Stimulated activated effector memory CD8-positive, alpha-beta T cell treated with anti-CD3 and anti-CD28 coated beads, Interleukin-12 subunit alpha, Interleukin-12 subunit beta, amount 100 ng/mL, for 72 hours (primary cell): ENCODE measurements around the gene COL6A1.

Experiments
- ATAC-seq: fragments of 150-1000 bp; cut with Tn5 transposase; 2 replicates; pipeline ENCODE4 v1.10.0; 2021
- DNase-seq, 2 donors: peaks; one replicate each; pipeline ENCODE4 v3.0.0; 2021 to 2022; ENCODE audit warnings: low spot score in 2 of 2
- H3K27ac Mint-ChIP-seq: one replicate; pipeline ENCODE4 v1.8.0; 2022; ENCODE audit warnings: mild to moderate bottlenecking, mixed read lengths
- H3K36me3 Mint-ChIP-seq: one replicate; pipeline ENCODE4 v1.8.0; 2022; ENCODE audit warnings: mild to moderate bottlenecking, mixed read lengths
- H3K4me1 Mint-ChIP-seq: one replicate; pipeline ENCODE4 v1.8.0; 2022; ENCODE audit warnings: mixed read lengths
- H3K4me3 Mint-ChIP-seq: one replicate; pipeline ENCODE4 v1.8.0; 2022; ENCODE audit warnings: mild to moderate bottlenecking, mixed read lengths
- H3K9me3 Mint-ChIP-seq: one replicate; pipeline ENCODE4 v1.8.0; 2022; ENCODE audit warnings: mixed read lengths

The COL6A1 gene

GRCh38 chr21:46025113-46025770 is 43.7 kb downstream of the COL6A1 start:
- H3K9me3 Mint-ChIP-seq, result peaks cover 8% of the 10 kb centered on the region
- H3K27ac Mint-ChIP-seq, result no peak overlapping the region
- H3K4me1 Mint-ChIP-seq, result peaks cover 10% of the 10 kb centered on the region
- H3K4me3 Mint-ChIP-seq, result no peak overlapping the region
- DNase-seq, result no peak
- peak; percentile 60 for ATAC-seq
- no peaks in the 10 kb centered on the region for H3K36me3 Mint-ChIP-seq

GRCh38 chr21:46027851-46028493 is 46.4 kb downstream of the COL6A1 start:
- H3K4me1 Mint-ChIP-seq, result peaks cover 10% of the 10 kb centered on the region
- peaks cover 8% of the 10 kb centered on the region for H3K9me3 Mint-ChIP-seq
- no peaks in the 10 kb centered on the region for H3K36me3 Mint-ChIP-seq
- no peak overlapping the region for H3K27ac Mint-ChIP-seq
- no peak for DNase-seq
- no peak overlapping the region for H3K4me3 Mint-ChIP-seq
- no peak for ATAC-seq

GRCh38 chr21:46028573-46029091 is 47.1 kb downstream of the COL6A1 start:
- Mint-ChIP-seq H3K9me3 (peaks cover 8% of the 10 kb centered on the region), H3K27ac (peak overlapping the region; percentile 26), H3K4me1 (peaks cover 10% of the 10 kb centered on the region), H3K36me3 (no peaks in the 10 kb centered on the region), H3K4me3 (no peak overlapping the region)
- DNase-seq, result no peak
- ATAC-seq, result no peak

GRCh38 chr21:46029186-46029924 is 47.8 kb downstream of the COL6A1 start:
- peaks cover 10% of the 10 kb centered on the region for H3K4me1 Mint-ChIP-seq

GRCh38 chr21:46031484-46031883 is 49.9 kb downstream of the COL6A1 start:
- no peak for DNase-seq
- H3K36me3 Mint-ChIP-seq, result no peaks in the 10 kb centered on the region
- no peak overlapping the region for H3K27ac Mint-ChIP-seq
- peak; percentile 57 for ATAC-seq
- no peaks in the 10 kb centered on the region for H3K4me1 Mint-ChIP-seq
- H3K4me3 Mint-ChIP-seq, result no peak overlapping the region
- peaks cover 8% of the 10 kb centered on the region for H3K9me3 Mint-ChIP-seq

More at GRCh38 chr21:46029186-46029924, 47.8 kb downstream of the COL6A1 start:
- Mint-ChIP-seq H3K36me3 (no peaks in the 10 kb centered on the region), H3K27ac (peak overlapping the region; percentile 26), H3K9me3 (peaks cover 8% of the 10 kb centered on the region), H3K4me3 (no peak overlapping the region)
- peak; percentile 39 for ATAC-seq
- DNase-seq, result no peak

- no peak for ATAC-seq
- Mint-ChIP-seq H3K4me3 (no peak overlapping the region), H3K4me1 (no peaks in the 10 kb centered on the region)
Observed at GRCh38 chr21:46032100-46032499, 50.5 kb downstream of the COL6A1 start.

GRCh38 chr21:46033410-46034400 is 52.1 kb downstream of the COL6A1 start:
- H3K4me3 Mint-ChIP-seq, result no peak overlapping the region
- no peak overlapping the region for H3K27ac Mint-ChIP-seq
- H3K4me1 Mint-ChIP-seq, result no peaks in the 10 kb centered on the region
- H3K9me3 Mint-ChIP-seq, result peaks cover 8% of the 10 kb centered on the region
- DNase-seq, result no peak
- no peak for ATAC-seq
- H3K36me3 Mint-ChIP-seq, result no peaks in the 10 kb centered on the region

More at GRCh38 chr21:46032100-46032499, 50.5 kb downstream of the COL6A1 start:
- Mint-ChIP-seq H3K27ac (no peak overlapping the region), H3K36me3 (no peaks in the 10 kb centered on the region), H3K9me3 (peaks cover 8% of the 10 kb centered on the region)
- no peak for DNase-seq

GRCh38 chr21:46035809-46036695 is 54.5 kb downstream of the COL6A1 start:
- no peak for ATAC-seq
- no peaks in the 10 kb centered on the region for H3K9me3 Mint-ChIP-seq
- H3K27ac Mint-ChIP-seq, result no peak overlapping the region
- DNase-seq, result no peak
- no peaks in the 10 kb centered on the region for H3K36me3 Mint-ChIP-seq
- no peaks in the 10 kb centered on the region for H3K4me1 Mint-ChIP-seq
- H3K4me3 Mint-ChIP-seq, result no peak overlapping the region

GRCh38 chr21:46036696-46037330 is 55.2 kb downstream of the COL6A1 start:
- Mint-ChIP-seq H3K4me1 (no peaks in the 10 kb centered on the region), H3K36me3 (no peaks in the 10 kb centered on the region), H3K27ac (no peak overlapping the region), H3K9me3 (no peaks in the 10 kb centered on the region), H3K4me3 (no peak overlapping the region)
- no peak for DNase-seq
- peak; percentile 21 for ATAC-seq

GRCh38 chr21:46037331-46038325 is 56.1 kb downstream of the COL6A1 start:
- ATAC-seq, result no peak
- H3K27ac Mint-ChIP-seq, result no peak overlapping the region
- DNase-seq, result no peak
- no peak overlapping the region for H3K4me3 Mint-ChIP-seq
- H3K4me1 Mint-ChIP-seq, result no peaks in the 10 kb centered on the region
- H3K9me3 Mint-ChIP-seq, result no peaks in the 10 kb centered on the region
- H3K36me3 Mint-ChIP-seq, result no peaks in the 10 kb centered on the region

GRCh38 chr21:46038341-46038829 is 56.8 kb downstream of the COL6A1 start:
- no peak overlapping the region for H3K4me3 Mint-ChIP-seq
- H3K9me3 Mint-ChIP-seq, result no peaks in the 10 kb centered on the region
- H3K36me3 Mint-ChIP-seq, result no peaks in the 10 kb centered on the region
- no peak overlapping the region for H3K27ac Mint-ChIP-seq
- no peak for ATAC-seq
- no peak for DNase-seq
- no peaks in the 10 kb centered on the region for H3K4me1 Mint-ChIP-seq

- Mint-ChIP-seq H3K4me1 (no peaks in the 10 kb centered on the region), H3K36me3 (no peaks in the 10 kb centered on the region), H3K4me3 (no peak overlapping the region), H3K9me3 (no peaks in the 10 kb centered on the region), H3K27ac (no peak overlapping the region)
- ATAC-seq (no peak), DNase-seq (no peak)
Observed at GRCh38 chr21:46038871-46039397, 57.4 kb downstream of the COL6A1 start.
